Left lung (tissue), 10 donors: ENCODE measurements around the gene KLHL5. TPM values are rescaled to one million over a fixed set of nuclear protein-coding genes. Genes with fewer than 3 reads are reported as not detected.

Source experiments
- ATAC-seq: fragments of 200-7000 bp; cut with Tn5 transposase; one replicate; pipeline ENCODE4 v1.9.1; 2020; ENCODE audit warnings: moderate library complexity
- DNase-seq, 4 donors: peaks; one replicate each; pipeline ENCODE4 v3.0.0-alpha.2; 2013 to 2020
- H3K27ac ChIP-seq, 2 donors: fragments of 200-600 bp; sonication (generic) in 1 of 2; one replicate each; pipeline versions ENCODE4 v1.5.0 to v1.8.0; 2020 to 2021
- H3K27me3 ChIP-seq, 2 donors: fragments of 200-600 bp; sonication (generic) in 1 of 2; one replicate each; pipeline versions ENCODE4 v1.5.0 to v1.8.0; 2020 to 2021
- H3K36me3 ChIP-seq, 2 donors: fragments of 200-600 bp; sonication (generic) in 1 of 2; one replicate each; pipeline versions ENCODE4 v1.5.0 to v1.8.0; 2020 to 2021
- H3K4me1 ChIP-seq, 2 donors: fragments of 200-600 bp; one replicate each; pipeline ENCODE4 v1.8.0; 2021
- H3K4me3 ChIP-seq, 2 donors: fragments of 200-600 bp; sonication (generic) in 1 of 2; one replicate each; pipeline versions ENCODE4 v1.5.0 to v1.8.0; 2020 to 2021; ENCODE audit warnings: mild to moderate bottlenecking in 1 of 2
- H3K9me3 ChIP-seq, 2 donors: fragments of 200-600 bp; sonication (generic) in 1 of 2; one replicate each; pipeline versions ENCODE4 v1.5.0 to v1.8.0; 2020 to 2021
- intact Hi-C, 2 donors: fragments of 100-400 bp; cut with DNase I; formaldehyde crosslinking; loops; one replicate each; pipeline versions ENCODE4 v1.11.2 to v1.14.2; 2022
- polyA plus RNA-seq, 6 donors: library from polyadenylated mRNA; unstranded; fragments of 120-200 nt; gene quantifications; one replicate each; pipeline ENCODE4 v1.2.1, GENCODE V29; 2013; ENCODE audit not compliant: insufficient read length in 6 of 6
- total RNA-seq, 2 donors: library from RNA; stranded (reverse); fragmentation: NEBNext Ultra II Directional; extraction: Animal tissue kit (Norgen Biotek cat#: 25700); gene quantifications; one replicate each; pipeline ENCODE4 v1.2.1, GENCODE V29; 2021
- TF ChIP-seq, protein P1 (sequence below), 2 donors: fragments of 200-600 bp; sonication (generic) in 1 of 2; IDR thresholded peaks; one replicate each; pipeline versions ENCODE4 v1.5.0 to v1.8.0; 2021; ENCODE audit warnings: antibody characterized with exemption in 2 of 2
- donor health status: DM: no; HTN: yes; CAD: no.
- donor health status: DM: no; HTN: no; CAD: no.

The KLHL5 gene
- total and polyA plus RNA-seq, 8 donors, result 25.9 to 55.3 (median 43.2) TPM

GRCh38 chr4:39166669-39167068 is 104.6 kb downstream of the KLHL5 start:
- H3K9me3 ChIP-seq, result peaks cover 0 to 8% of the 10 kb centered on the region in 2 donors
- TF ChIP-seq, protein P1, sequence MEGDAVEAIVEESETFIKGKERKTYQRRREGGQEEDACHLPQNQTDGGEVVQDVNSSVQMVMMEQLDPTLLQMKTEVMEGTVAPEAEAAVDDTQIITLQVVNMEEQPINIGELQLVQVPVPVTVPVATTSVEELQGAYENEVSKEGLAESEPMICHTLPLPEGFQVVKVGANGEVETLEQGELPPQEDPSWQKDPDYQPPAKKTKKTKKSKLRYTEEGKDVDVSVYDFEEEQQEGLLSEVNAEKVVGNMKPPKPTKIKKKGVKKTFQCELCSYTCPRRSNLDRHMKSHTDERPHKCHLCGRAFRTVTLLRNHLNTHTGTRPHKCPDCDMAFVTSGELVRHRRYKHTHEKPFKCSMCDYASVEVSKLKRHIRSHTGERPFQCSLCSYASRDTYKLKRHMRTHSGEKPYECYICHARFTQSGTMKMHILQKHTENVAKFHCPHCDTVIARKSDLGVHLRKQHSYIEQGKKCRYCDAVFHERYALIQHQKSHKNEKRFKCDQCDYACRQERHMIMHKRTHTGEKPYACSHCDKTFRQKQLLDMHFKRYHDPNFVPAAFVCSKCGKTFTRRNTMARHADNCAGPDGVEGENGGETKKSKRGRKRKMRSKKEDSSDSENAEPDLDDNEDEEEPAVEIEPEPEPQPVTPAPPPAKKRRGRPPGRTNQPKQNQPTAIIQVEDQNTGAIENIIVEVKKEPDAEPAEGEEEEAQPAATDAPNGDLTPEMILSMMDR (IDR thresholded peaks at IDR 0.05), result no peak
- H3K27me3 ChIP-seq, result no peaks in the 10 kb centered on the region
- H3K27ac ChIP-seq, result no peak overlapping the region
- H3K36me3 ChIP-seq, result no peaks in the 10 kb centered on the region
- H3K4me3 ChIP-seq, result no peak overlapping the region
- intact Hi-C loops, result no loop called here
- ATAC-seq (no peak), DNase-seq (no peak)
- H3K4me1 ChIP-seq, result no peaks in the 10 kb centered on the region

- no peaks in the 10 kb centered on the region for H3K27me3 ChIP-seq
- H3K36me3 ChIP-seq, result no peaks in the 10 kb centered on the region
- TF ChIP-seq, protein P1 (IDR thresholded peaks at IDR 0.05), result no peak
- intact Hi-C loops, result no loop called here
- H3K9me3 ChIP-seq, result peaks cover 0 to 8% of the 10 kb centered on the region in 2 donors
- H3K4me3 ChIP-seq, result no peak overlapping the region
- DNase-seq, result no peak
- no peak for ATAC-seq
- no peak overlapping the region for H3K27ac ChIP-seq
- H3K4me1 ChIP-seq, result no peaks in the 10 kb centered on the region
These were observed 107.4 kb downstream of the KLHL5 start for GRCh38 chr4:39169426-39169825.

- no peak for ATAC-seq
- intact Hi-C loops, result no loop called here
- H3K36me3 ChIP-seq, result no peaks in the 10 kb centered on the region
- H3K4me1 ChIP-seq, result no peaks in the 10 kb centered on the region
- H3K9me3 ChIP-seq, result peaks cover 0 to 8% of the 10 kb centered on the region in 2 donors
- H3K27ac ChIP-seq, result no peak overlapping the region
- DNase-seq, result no peak
- H3K4me3 ChIP-seq, result no peak overlapping the region
- H3K27me3 ChIP-seq, result no peaks in the 10 kb centered on the region
- TF ChIP-seq, protein P1 (IDR thresholded peaks at IDR 0.05), result no peak
These were observed 108.3 kb downstream of the KLHL5 start for GRCh38 chr4:39170301-39170700.

Other genes with a start within 250 kb of the KLHL5 start
- gene TLR6, start 205.4 kb upstream of the KLHL5 start, total RNA-seq, result 10 to 100 TPM in 1 of 2 donors, 1 to 10 TPM in 1; 6.6 to 18.1 TPM
- 1 to 10 TPM in 5 of 6 donors, under 1 TPM in 1; 0.96 to 1.8 (median 1.4) TPM for gene TLR6, start 205.4 kb upstream of the KLHL5 start, polyA plus RNA-seq
- 10 to 100 TPM; 68.5 to 81.1 TPM for gene FAM114A1, start 194.4 kb upstream of the KLHL5 start, total RNA-seq
- 10 to 100 TPM; 51.5 to 79.3 (median 57.8) TPM for gene FAM114A1, start 194.4 kb upstream of the KLHL5 start, polyA plus RNA-seq
- 1 to 10 TPM in 1 of 2 donors, under 1 TPM in 1; 0.29 to 1.1 TPM for gene TMEM156, start 29.8 kb upstream of the KLHL5 start, total RNA-seq
- gene TMEM156, start 29.8 kb upstream of the KLHL5 start, polyA plus RNA-seq, result 1 to 10 TPM in 2 of 6 donors, under 1 TPM in 3, not detected in 1; 0.54 to 1.8 (median 0.95) TPM
- 10 to 100 TPM; 32.4 to 34.2 TPM for gene WDR19, start 120.3 kb downstream of the KLHL5 start, total RNA-seq
- gene WDR19, start 120.3 kb downstream of the KLHL5 start, polyA plus RNA-seq, result 10 to 100 TPM; 68.4 to 95.0 (median 81.3) TPM